ENCODE data around the gene FBN3.

DNA sequence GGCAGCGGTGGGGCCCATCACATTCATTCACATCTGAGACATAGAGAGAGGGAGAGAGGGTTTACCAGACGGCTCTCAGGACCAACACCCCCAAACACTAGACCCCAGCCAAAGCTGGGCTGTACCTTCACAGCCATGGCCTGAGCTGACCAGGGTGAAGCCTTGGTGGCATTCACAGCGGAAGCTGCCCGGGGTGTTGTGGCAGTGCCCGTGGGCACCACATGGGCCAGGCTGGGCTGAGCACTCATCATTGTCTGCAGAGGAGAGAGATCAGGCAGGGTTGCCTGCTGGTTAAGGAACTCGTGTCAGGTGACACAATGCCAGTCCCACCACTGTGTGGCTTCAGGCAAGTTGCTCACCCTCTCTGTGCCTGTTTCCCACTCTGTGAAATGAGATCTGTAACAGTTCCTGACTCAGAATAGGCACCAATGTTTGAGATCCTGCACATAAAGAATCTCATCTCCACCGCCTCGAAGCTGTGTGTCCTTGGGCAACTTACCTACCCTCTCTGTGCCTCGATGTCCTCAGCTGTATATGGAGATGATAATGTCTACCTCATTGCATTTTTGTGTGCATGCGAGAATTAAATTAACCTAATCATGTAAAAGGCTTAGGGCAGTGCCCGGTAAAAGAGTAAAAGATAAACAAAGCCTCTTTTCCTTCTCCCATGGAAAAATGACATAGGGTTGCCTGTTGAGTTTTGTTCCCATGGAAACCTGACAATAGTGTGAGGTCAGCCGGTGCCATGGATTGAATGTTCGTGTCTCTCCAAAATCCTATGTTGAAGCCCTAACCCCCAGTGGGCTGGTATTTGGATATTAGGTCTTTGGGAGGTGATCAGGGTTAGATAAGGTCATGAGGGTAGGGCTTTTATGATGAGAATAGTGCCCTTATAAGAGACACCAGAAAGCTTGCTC lies 74.0 kb downstream of the FBN3 start:
- TF ChIP-seq, protein P1, sequence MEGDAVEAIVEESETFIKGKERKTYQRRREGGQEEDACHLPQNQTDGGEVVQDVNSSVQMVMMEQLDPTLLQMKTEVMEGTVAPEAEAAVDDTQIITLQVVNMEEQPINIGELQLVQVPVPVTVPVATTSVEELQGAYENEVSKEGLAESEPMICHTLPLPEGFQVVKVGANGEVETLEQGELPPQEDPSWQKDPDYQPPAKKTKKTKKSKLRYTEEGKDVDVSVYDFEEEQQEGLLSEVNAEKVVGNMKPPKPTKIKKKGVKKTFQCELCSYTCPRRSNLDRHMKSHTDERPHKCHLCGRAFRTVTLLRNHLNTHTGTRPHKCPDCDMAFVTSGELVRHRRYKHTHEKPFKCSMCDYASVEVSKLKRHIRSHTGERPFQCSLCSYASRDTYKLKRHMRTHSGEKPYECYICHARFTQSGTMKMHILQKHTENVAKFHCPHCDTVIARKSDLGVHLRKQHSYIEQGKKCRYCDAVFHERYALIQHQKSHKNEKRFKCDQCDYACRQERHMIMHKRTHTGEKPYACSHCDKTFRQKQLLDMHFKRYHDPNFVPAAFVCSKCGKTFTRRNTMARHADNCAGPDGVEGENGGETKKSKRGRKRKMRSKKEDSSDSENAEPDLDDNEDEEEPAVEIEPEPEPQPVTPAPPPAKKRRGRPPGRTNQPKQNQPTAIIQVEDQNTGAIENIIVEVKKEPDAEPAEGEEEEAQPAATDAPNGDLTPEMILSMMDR (IDR thresholded peaks at IDR 0.05), result no peak
- TF ChIP-seq POLR2A (IDR thresholded peaks at IDR 0.05), result no peak

Data from stomach (tissue), 4 donors.